GM10248 (cell line): ENCODE measurements around the gene ZNF236.
"Not testable (repeated sequence)": the region's sequence is repeated elsewhere in the genome, so short reads cannot be mapped to it uniquely, and the experiment has no call there.

Experiments used
- CTCF ChIA-PET: fragments of 300-600 bp; sonication (Branson Sonifier 250); formaldehyde crosslinking; extraction: SDS; loops from one replicate; lab custom pipeline; 2021; ENCODE audit warnings: antibody characterized with exemption; lab: Yijun Ruan, JAX
- POLR2A ChIA-PET: fragments of 350-650 bp; sonication (Branson Sonifier 250); formaldehyde crosslinking; extraction: SDS; loops from one replicate; lab custom pipeline; 2020; ENCODE audit warnings: antibody characterized with exemption; lab: Yijun Ruan, JAX
- DNase-seq: peaks from one replicate; pipeline ENCODE4 v3.0.0; 2012; ENCODE audit errors: extremely low spot score
- TF ChIP-seq, protein P1 (sequence below): IDR thresholded peaks from 2 replicates; pipeline ENCODE4 v1.5.1; 2012; ENCODE audit warnings: mild to moderate bottlenecking, low read depth; ENCODE audit errors: extremely low read depth, missing control alignments, control extremely low read depth

The ZNF236 gene

DNA sequence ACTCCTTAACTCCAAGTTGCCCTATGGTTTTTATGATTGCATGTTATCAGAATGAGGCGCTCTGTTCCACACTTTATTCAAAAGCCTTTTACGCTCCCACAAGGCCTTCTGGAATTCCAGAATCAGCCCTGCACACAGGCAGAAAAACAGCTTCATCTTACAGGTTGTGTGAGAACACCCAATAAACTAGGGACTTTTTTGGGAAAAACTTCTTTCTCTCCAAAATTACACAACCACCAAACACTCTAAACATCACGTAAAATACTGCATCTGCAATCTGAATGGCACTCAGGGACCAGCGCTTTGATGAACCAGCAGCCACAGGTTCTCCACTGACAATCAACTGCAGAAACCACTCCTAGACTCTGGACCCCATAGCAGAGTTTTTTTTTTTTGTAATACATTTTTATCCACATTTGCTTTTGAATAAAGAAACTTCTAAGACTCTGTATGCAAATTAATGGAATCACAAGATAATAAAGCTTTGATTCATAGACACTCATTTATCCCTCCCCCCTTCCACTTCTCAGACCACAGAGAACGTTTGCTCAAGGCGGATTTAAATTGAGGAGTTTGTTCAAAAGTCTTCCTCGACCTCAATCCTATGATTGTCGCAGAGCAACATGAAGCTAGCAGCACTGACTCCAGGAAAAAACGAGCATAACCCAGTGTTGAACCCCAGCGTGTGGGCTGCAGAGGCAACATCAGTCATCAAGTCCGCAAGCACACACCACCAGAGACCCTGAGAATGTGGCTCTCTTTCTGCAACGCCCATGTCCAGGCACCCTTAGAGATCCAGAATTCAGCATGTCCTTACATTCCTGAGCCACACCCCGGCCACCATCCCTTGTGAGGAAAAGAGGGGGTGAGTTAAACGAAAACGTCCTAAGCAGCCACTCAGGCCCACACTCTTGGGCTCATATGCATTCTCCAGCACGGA, 193.7 kb downstream of the ZNF236 start:
- TF ChIP-seq, protein P1, sequence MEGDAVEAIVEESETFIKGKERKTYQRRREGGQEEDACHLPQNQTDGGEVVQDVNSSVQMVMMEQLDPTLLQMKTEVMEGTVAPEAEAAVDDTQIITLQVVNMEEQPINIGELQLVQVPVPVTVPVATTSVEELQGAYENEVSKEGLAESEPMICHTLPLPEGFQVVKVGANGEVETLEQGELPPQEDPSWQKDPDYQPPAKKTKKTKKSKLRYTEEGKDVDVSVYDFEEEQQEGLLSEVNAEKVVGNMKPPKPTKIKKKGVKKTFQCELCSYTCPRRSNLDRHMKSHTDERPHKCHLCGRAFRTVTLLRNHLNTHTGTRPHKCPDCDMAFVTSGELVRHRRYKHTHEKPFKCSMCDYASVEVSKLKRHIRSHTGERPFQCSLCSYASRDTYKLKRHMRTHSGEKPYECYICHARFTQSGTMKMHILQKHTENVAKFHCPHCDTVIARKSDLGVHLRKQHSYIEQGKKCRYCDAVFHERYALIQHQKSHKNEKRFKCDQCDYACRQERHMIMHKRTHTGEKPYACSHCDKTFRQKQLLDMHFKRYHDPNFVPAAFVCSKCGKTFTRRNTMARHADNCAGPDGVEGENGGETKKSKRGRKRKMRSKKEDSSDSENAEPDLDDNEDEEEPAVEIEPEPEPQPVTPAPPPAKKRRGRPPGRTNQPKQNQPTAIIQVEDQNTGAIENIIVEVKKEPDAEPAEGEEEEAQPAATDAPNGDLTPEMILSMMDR = no peak
- ChIA-PET POLR2A (no interaction called here), CTCF (interaction anchor here (2.4 to 2.8 kb wide), 2 partner anchors 12 to 16 kb away, joined by 9 to 13 read pairs; no protein-coding TSS in a partner anchor)
- no peak for DNase-seq

DNA sequence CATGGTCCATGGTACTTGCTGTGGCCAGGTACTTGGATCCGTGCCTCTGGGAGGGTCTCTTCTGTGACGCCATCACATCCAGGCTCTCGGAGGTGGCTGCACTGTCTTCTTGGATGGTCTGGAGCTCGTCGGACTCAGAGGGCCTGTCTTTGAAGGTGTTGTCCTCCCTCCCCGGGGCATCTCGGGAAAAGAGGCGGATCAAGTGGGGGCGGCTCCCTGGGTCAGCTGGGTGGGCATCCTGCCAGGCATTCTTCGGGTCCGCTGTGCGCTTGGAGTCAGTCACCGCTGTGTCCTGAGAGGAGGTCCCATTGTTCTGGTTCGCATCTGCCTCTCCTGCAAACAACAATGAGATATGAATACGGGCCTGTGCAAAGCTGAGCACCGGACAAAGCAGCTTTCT, 194.6 kb downstream of the ZNF236 start:
- no peak for DNase-seq
- TF ChIP-seq, protein P1 = no peak
- ChIA-PET CTCF (interaction anchor here (2.8 kb wide), 1 partner anchor 13 kb away, joined by 9 read pairs; no protein-coding TSS in a partner anchor), POLR2A (no interaction called here)

DNA sequence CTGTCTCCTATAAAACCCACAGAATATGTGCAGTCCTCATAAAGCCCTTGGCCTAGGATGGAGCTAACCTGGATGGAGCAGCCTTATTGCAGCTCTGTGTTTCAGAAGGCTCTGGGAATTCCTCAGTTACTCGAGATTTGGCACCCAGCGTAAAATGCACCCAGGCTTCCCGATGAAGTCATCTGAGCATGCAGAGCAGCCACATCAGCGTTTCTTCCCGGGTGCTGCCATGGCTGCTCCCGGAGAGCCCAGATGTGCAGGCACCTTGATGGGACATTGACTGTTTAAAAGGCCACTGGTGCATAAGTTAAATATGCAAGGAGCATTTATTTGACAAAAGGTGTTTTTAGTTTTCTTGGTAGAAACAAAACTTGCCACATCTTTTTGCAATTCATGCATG, 195.0 kb downstream of the ZNF236 start:
- TF ChIP-seq, protein P1 = no peak
- CTCF ChIA-PET = interaction anchor here (0.9 to 2.8 kb wide), 2 partner anchors 14 to 17 kb away, joined by 3 to 9 read pairs; no protein-coding TSS in a partner anchor

DNA sequence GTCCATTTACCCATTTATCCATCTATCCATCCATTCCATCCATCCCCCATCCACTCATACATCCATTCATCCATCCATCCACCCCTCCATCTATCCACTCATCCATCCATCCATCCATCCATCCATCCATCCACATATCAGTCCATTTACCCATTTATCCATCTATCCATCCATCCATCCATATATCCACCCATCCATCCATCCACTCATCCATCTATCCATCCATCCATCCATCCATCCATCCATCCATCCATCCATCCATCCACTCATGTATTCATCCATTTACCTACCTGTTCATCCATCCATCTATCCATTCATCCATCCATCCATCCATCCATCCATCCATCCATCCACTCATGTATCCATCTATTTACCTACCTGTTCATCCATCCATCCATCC, 196.3 kb downstream of the ZNF236 start:
- POLR2A ChIA-PET, DNase-seq, CTCF ChIA-PET: not testable (repeated sequence)

More for the DNA sequence above, 195.0 kb downstream of the ZNF236 start:
- POLR2A ChIA-PET = no interaction called here
- DNase-seq = no peak

DNA sequence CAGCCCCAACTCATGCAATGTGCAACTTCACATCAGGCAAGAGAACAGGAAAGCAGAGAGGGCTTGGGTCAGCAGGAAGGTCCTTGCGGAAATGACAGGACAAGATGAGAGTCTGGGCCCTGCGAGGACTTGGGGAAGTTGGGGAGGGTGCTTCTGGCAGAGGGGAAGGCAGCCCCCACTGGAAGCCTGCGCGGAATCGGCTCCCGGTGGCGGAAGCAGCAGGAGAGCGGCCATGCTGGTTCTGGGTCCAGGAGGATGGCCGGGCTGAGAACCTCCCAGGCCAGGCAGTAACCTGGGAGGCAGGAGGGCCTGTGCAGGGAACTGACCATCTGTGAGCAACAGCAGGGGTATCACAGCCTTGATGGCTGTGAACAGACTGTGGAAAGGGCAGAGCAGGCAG, 197.3 kb downstream of the ZNF236 start:
- TF ChIP-seq, protein P1 = no peak
- CTCF ChIA-PET = no interaction called here
- DNase-seq = no peak
- POLR2A ChIA-PET = no interaction called here
